Liver (tissue), 9 donors: Measurements from ENCODE around the gene SCRN3. TPM values are rescaled to one million over a fixed set of nuclear protein-coding genes. Genes with fewer than 3 reads are reported as not detected.

Source experiments
- DNase-seq: peaks from one replicate; pipeline ENCODE4 v3.0.0-alpha.2; 2017; ENCODE audit warnings: low spot score
- H3K27ac ChIP-seq, 2 donors: one replicate each; pipeline ENCODE4 v1.7.0; 2013; ENCODE audit warnings: inconsistent platforms in 2 of 2, low read length in 2 of 2, control low read depth in 1 of 2, low read depth in 1 of 2, mild to moderate bottlenecking in 1 of 2
- H3K27me3 ChIP-seq, 4 donors: one replicate each; pipeline versions ENCODE4 v1.6.1 to v1.7.0; 2013; ENCODE audit warnings: low read length in 3 of 4, inconsistent platforms in 1 of 4, mild to moderate bottlenecking in 1 of 4, moderate library complexity in 1 of 4; ENCODE audit not compliant: control insufficient read depth in 4 of 4, insufficient read depth in 4 of 4
- H3K36me3 ChIP-seq, 4 donors: one replicate each; pipeline versions ENCODE4 v1.6.1 to v1.7.0; 2013; ENCODE audit warnings: low read length in 3 of 4, mild to moderate bottlenecking in 3 of 4, low read depth in 1 of 4, moderate library complexity in 1 of 4; ENCODE audit not compliant: control insufficient read depth in 4 of 4, insufficient read depth in 3 of 4
- H3K4me1 ChIP-seq, 4 donors: one replicate each; pipeline versions ENCODE4 v1.6.1 to v1.7.0; 2013; ENCODE audit warnings: low read length in 3 of 4, mild to moderate bottlenecking in 3 of 4, moderate library complexity in 1 of 4; ENCODE audit not compliant: control insufficient read depth in 4 of 4, insufficient read depth in 4 of 4
- H3K4me3 ChIP-seq, 3 donors: one replicate each; pipeline versions ENCODE4 v1.6.1 to v1.7.0; 2013; ENCODE audit warnings: low read length in 3 of 3, control low read depth in 1 of 3, low read depth in 1 of 3, mild to moderate bottlenecking in 1 of 3
- H3K9ac ChIP-seq, 2 donors: one replicate each; pipeline ENCODE4 v1.7.0; 2013; ENCODE audit warnings: low read length in 2 of 2, mild to moderate bottlenecking in 2 of 2, moderate library complexity in 2 of 2, control low read depth in 1 of 2, low read depth in 1 of 2
- H3K9me3 ChIP-seq, 4 donors: one replicate each; pipeline versions ENCODE4 v1.6.1 to v1.7.0; 2013; ENCODE audit warnings: low read length in 3 of 4; ENCODE audit not compliant: control insufficient read depth in 4 of 4
- CTCF ChIP-seq: fragments of 150-350 bp; IDR thresholded peaks from 2 replicates; pipeline ENCODE4 v1.5.1; 2017; ENCODE audit warnings: improper control_type of control experiment, low read depth, low read length; ENCODE audit not compliant: missing input control
- EGR1 ChIP-seq, 2 donors: IDR thresholded peaks; 2 replicates each; pipeline ENCODE4 v1.6.1; 2016 to 2018; ENCODE audit warnings: antibody characterized with exemption in 2 of 2, low read depth in 2 of 2
- FOXA1 ChIP-seq: IDR thresholded peaks from 2 replicates; pipeline ENCODE4 v1.6.1; 2016; ENCODE audit warnings: antibody characterized with exemption
- FOXA2 ChIP-seq: IDR thresholded peaks from 2 replicates; pipeline ENCODE4 v1.6.1; 2016; ENCODE audit warnings: antibody characterized with exemption
- GABPA ChIP-seq, 2 donors: IDR thresholded peaks in 1 of 2; conservative IDR thresholded peaks in 1 of 2; 2 replicates each; pipeline ENCODE4 v1.6.1; 2016; ENCODE audit warnings: antibody characterized with exemption in 2 of 2, mild to moderate bottlenecking in 1 of 2, moderate library complexity in 1 of 2
- HNF4A ChIP-seq, 2 donors: conservative IDR thresholded peaks; 2 replicates each; pipeline ENCODE4 v1.6.1; 2016; ENCODE audit warnings: antibody characterized with exemption in 2 of 2, mild to moderate bottlenecking in 2 of 2
- HNF4G ChIP-seq: IDR thresholded peaks from 2 replicates; pipeline ENCODE4 v1.6.1; 2016; ENCODE audit warnings: antibody characterized with exemption
- JUND ChIP-seq, 2 donors: IDR thresholded peaks; 2 replicates each; pipeline ENCODE4 v1.6.1; 2016; ENCODE audit warnings: antibody characterized with exemption in 2 of 2
- NR2F2 ChIP-seq: IDR thresholded peaks from 2 replicates; pipeline ENCODE4 v1.6.1; 2016; ENCODE audit warnings: antibody characterized with exemption
- RAD21 ChIP-seq, 2 donors: IDR thresholded peaks; 2 replicates each; pipeline ENCODE4 v1.6.1; 2016; ENCODE audit warnings: antibody characterized with exemption in 2 of 2, mild to moderate bottlenecking in 2 of 2
- REST ChIP-seq: IDR thresholded peaks from 2 replicates; pipeline ENCODE4 v1.6.1; 2016; ENCODE audit warnings: antibody characterized with exemption, mild to moderate bottlenecking
- RXRA ChIP-seq, 2 donors: IDR thresholded peaks; 2 replicates each; pipeline ENCODE4 v1.6.1; 2017 to 2018; ENCODE audit warnings: antibody characterized with exemption in 2 of 2, mild to moderate bottlenecking in 1 of 2
- SP1 ChIP-seq: IDR thresholded peaks from 2 replicates; pipeline ENCODE4 v1.6.1; 2018; ENCODE audit warnings: antibody characterized with exemption, mild to moderate bottlenecking
- TAF1 ChIP-seq: conservative IDR thresholded peaks from 2 replicates; pipeline ENCODE4 v1.6.1; 2016; ENCODE audit warnings: antibody characterized with exemption, mild to moderate bottlenecking
- YY1 ChIP-seq: IDR thresholded peaks from 2 replicates; pipeline ENCODE4 v1.6.1; 2016; ENCODE audit warnings: antibody characterized with exemption, mild to moderate bottlenecking
- WGBS: extraction: QIAGEN DNeasy Blood & Tissue Kit; methylation state at CpG from one replicate; pipeline ENCODE4 v1.1.7; 2013; 5-methylcytosine and 5-hydroxymethylcytosine counted together
- polyA plus RNA-seq, 2 donors: library from polyadenylated mRNA; stranded (reverse) in 1 of 2; unstranded in 1 of 2; fragments of 200-250 nt in 1 of 2; fragments of >200 nt in 1 of 2; fragmentation: Nextera tagmentation in 1 of 2; extraction: Ambion mirVana in 1 of 2; gene quantifications; one replicate each; pipeline versions ENCODE4 v1.2.1 to v1.2.3, GENCODE V29; 2013 to 2015
- total RNA-seq, 2 donors: library from RNA; depleted of rRNA; stranded (reverse); fragments of >200 nt; gene quantifications; one replicate each; pipeline ENCODE4 v1.2.3, GENCODE V29; 2014
- TF ChIP-seq, protein P1 (sequence below): IDR thresholded peaks from 2 replicates; pipeline ENCODE4 v1.6.1; 2016; ENCODE audit warnings: antibody characterized with exemption
- TF ChIP-seq, protein P2 (sequence below): IDR thresholded peaks from 2 replicates; pipeline ENCODE4 v1.6.1; 2016; ENCODE audit warnings: antibody characterized with exemption
- donor health status: healthy.
- donor health status: healthy.
- donor health status: healthy.
- donor health status: healthy.
- donor health status: healthy.

SCRN3 gene
- total and polyA plus RNA-seq, 4 donors: 10.0 to 23.1 (median 13.2) TPM

DNA sequence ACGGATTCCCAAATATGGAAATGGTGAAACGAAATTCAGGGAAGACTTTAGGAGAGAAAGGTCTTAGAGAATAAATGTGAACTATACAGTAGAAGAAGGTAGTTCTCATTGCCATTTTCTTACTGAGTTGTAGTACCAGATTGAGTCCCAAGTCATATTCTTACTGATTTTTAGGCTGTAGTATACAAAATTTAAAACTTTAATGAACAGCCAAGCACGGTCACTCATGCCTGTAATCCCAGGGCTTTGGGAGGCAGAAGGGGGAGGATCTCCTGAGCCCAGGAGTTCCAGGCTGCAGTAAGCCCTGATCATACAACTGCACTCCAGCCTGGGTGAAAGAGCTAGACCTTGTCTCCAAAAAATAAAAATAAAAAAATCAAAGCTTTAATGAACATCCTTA, 2.2 kb downstream of the SCRN3 start:
- no peak overlapping the region for H3K27ac ChIP-seq
- no peak for DNase-seq
- peaks cover 0 to 27% (median 24%) of the 10 kb centered on the region in 4 donors for H3K4me1 ChIP-seq
- H3K36me3 ChIP-seq: peaks cover 0 to 13% (median 2%) of the 10 kb centered on the region in 4 donors
- no peak overlapping the region for H3K4me3 ChIP-seq
- no peak overlapping the region for H3K9ac ChIP-seq
- TF ChIP-seq JUND (IDR thresholded peaks at IDR 0.05) (no peak), TAF1 (no peak)
- H3K27me3 ChIP-seq: no peaks in the 10 kb centered on the region
- WGBS: 94% methylated on average over 3 of the region's 3 CpGs
- no peaks in the 10 kb centered on the region for H3K9me3 ChIP-seq

DNA sequence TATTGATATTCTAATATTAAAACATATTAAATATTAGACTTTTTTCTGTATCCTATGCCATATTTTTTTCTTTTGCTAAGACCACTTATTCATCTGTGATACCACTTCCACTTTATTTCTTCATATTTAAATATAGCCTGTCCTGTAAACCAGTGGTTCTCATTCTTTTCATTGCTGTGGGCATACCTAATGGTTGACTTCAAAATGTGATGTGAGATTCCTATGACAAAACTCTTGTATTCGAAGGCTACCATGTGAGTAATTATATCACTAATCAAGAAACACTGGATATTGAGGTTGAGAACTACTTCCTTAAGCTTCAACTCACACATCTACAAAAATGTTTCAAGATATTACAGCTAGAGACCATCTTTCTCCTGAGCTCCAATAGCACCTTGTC, 3.6 kb downstream of the SCRN3 start:
- Histone ChIP-seq H3K4me1 (peaks cover 0 to 17% (median 14%) of the 10 kb centered on the region in 4 donors), H3K27ac (no peak overlapping the region), H3K27me3 (no peaks in the 10 kb centered on the region), H3K36me3 (peaks cover 0 to 17% (median 6%) of the 10 kb centered on the region in 4 donors), H3K9ac (no peak overlapping the region), H3K9me3 (no peaks in the 10 kb centered on the region), H3K4me3 (no peak overlapping the region)
- DNase-seq: no peak
- WGBS: 89% methylated on average over 1 of the region's 1 CpG
- TF ChIP-seq, protein P1, sequence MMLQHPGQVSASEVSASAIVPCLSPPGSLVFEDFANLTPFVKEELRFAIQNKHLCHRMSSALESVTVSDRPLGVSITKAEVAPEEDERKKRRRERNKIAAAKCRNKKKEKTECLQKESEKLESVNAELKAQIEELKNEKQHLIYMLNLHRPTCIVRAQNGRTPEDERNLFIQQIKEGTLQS: no peak
- no peak for TF ChIP-seq TAF1
- no peak for TF ChIP-seq NR2F2
- TF ChIP-seq CTCF: no peak
- TF ChIP-seq HNF4G: no peak
- no peak for TF ChIP-seq EGR1 (IDR thresholded peaks at IDR 0.05; ENCODE audit: low read depth in 2 of 2)
- TF ChIP-seq FOXA2: no peak
- TF ChIP-seq REST: no peak
- no peak for TF ChIP-seq RAD21 (IDR thresholded peaks at IDR 0.05)
- TF ChIP-seq YY1: no peak
- no peak for TF ChIP-seq RXRA (IDR thresholded peaks at IDR 0.05)
- no peak for TF ChIP-seq FOXA1

- Histone ChIP-seq H3K9me3 (no peaks in the 10 kb centered on the region), H3K9ac (no peak overlapping the region), H3K27ac (no peak overlapping the region), H3K4me3 (no peak overlapping the region), H3K27me3 (no peaks in the 10 kb centered on the region), H3K4me1 (peaks cover 0 to 16% (median 6%) of the 10 kb centered on the region in 4 donors), H3K36me3 (peaks cover 0 to 17% (median 6%) of the 10 kb centered on the region in 4 donors)
- no peak for DNase-seq
- no peak for TF ChIP-seq SP1
- no peak for TF ChIP-seq TAF1
- TF ChIP-seq HNF4G: no peak
- no peak for TF ChIP-seq EGR1 (IDR thresholded peaks at IDR 0.05; ENCODE audit: low read depth in 2 of 2)
- no peak for TF ChIP-seq HNF4A (conservative IDR thresholded peaks at IDR 0.05)
- TF ChIP-seq RXRA (IDR thresholded peaks at IDR 0.05): no peak
- no peak for TF ChIP-seq GABPA (IDR thresholded peaks at IDR 0.05 in 1 of 2, conservative IDR thresholded peaks at IDR 0.05 in 1 of 2)
- TF ChIP-seq REST: no peak
- TF ChIP-seq, protein P2, sequence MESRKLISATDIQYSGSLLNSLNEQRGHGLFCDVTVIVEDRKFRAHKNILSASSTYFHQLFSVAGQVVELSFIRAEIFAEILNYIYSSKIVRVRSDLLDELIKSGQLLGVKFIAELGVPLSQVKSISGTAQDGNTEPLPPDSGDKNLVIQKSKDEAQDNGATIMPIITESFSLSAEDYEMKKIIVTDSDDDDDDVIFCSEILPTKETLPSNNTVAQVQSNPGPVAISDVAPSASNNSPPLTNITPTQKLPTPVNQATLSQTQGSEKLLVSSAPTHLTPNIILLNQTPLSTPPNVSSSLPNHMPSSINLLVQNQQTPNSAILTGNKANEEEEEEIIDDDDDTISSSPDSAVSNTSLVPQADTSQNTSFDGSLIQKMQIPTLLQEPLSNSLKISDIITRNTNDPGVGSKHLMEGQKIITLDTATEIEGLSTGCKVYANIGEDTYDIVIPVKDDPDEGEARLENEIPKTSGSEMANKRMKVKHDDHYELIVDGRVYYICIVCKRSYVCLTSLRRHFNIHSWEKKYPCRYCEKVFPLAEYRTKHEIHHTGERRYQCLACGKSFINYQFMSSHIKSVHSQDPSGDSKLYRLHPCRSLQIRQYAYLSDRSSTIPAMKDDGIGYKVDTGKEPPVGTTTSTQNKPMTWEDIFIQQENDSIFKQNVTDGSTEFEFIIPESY: no peak
- no peak for TF ChIP-seq FOXA2
Observed at GRCh38 chr2:174400853-174401252, 5.3 kb downstream of the SCRN3 start.
